IPS DF 6.9 (cell line): ENCODE results near the gene NYAP2.

Experiments
- DNase-seq: peaks from one replicate; pipeline ENCODE4 v3.0.0-alpha.2; 2013; ENCODE audit warnings: low read depth, low spot score
- H3K27ac ChIP-seq: one replicate; pipeline ENCODE4 v1.5.1; 2013; ENCODE audit warnings: low read length, control low read depth
- H3K27me3 ChIP-seq: 2 replicates; pipeline ENCODE4 v1.6.1; 2013; ENCODE audit warnings: mild to moderate bottlenecking, low read length; ENCODE audit not compliant: control insufficient read depth, insufficient read depth
- H3K36me3 ChIP-seq: 2 replicates; pipeline ENCODE4 v1.6.1; 2013; ENCODE audit warnings: low read length; ENCODE audit not compliant: control insufficient read depth, insufficient read depth
- H3K4me1 ChIP-seq: 2 replicates; pipeline ENCODE4 v1.6.1; 2013; ENCODE audit warnings: low read length; ENCODE audit not compliant: control insufficient read depth, insufficient read depth
- H3K4me3 ChIP-seq: 2 replicates; pipeline ENCODE4 v1.5.1; 2013; ENCODE audit warnings: mild to moderate bottlenecking, low read length
- H3K9me3 ChIP-seq: 2 replicates; pipeline ENCODE4 v1.6.1; 2013; ENCODE audit warnings: low read length, inconsistent platforms; ENCODE audit not compliant: control insufficient read depth, insufficient read depth
- WGBS: extraction: QIAGEN DNeasy Blood & Tissue Kit; methylation state at CpG from one replicate; pipeline ENCODE4 v1.1.7; 2013; ENCODE audit warnings: mixed read lengths, missing lambda C conversion rate; ENCODE audit not compliant: insufficient read length, insufficient coverage; 5-methylcytosine and 5-hydroxymethylcytosine counted together

NYAP2 gene

GRCh38 chr2:225471482-225471881 is 72.0 kb downstream of the NYAP2 start:
- no peak overlapping the region for H3K4me3 ChIP-seq
- 0 out of 2 replicates have a peak, but pooled peaks cover 1% of the 10 kb centered on the region for H3K4me1 ChIP-seq
- DNase-seq = no peak
- H3K9me3 ChIP-seq = no peaks in the 10 kb centered on the region
- H3K27ac ChIP-seq = no peak overlapping the region
- H3K36me3 ChIP-seq = no peaks in the 10 kb centered on the region
- WGBS = no CpG with 5 or more reads among the region's 2 CpGs
- no peaks in the 10 kb centered on the region for H3K27me3 ChIP-seq

- no CpG with 5 or more reads among the region's 2 CpGs for WGBS
- no peaks in the 10 kb centered on the region for H3K9me3 ChIP-seq
- H3K27me3 ChIP-seq = no peaks in the 10 kb centered on the region
- H3K4me3 ChIP-seq = no peak overlapping the region
- H3K27ac ChIP-seq = no peak overlapping the region
- no peaks in the 10 kb centered on the region for H3K4me1 ChIP-seq
- no peaks in the 10 kb centered on the region for H3K36me3 ChIP-seq
- DNase-seq = no peak
Measured at GRCh38 chr2:225472161-225472560, 72.7 kb downstream of the NYAP2 start.

- Histone ChIP-seq H3K9me3 (no peaks in the 10 kb centered on the region), H3K4me1 (no peaks in the 10 kb centered on the region), H3K27ac (no peak overlapping the region), H3K27me3 (no peaks in the 10 kb centered on the region), H3K4me3 (no peak overlapping the region), H3K36me3 (no peaks in the 10 kb centered on the region)
- no CpG with 5 or more reads among the region's 2 CpGs for WGBS
- no peak for DNase-seq
Measured at GRCh38 chr2:225479386-225479785, 79.9 kb downstream of the NYAP2 start.

- no CpG with 5 or more reads among the region's 3 CpGs for WGBS
- Histone ChIP-seq H3K36me3 (no peaks in the 10 kb centered on the region), H3K4me1 (no peaks in the 10 kb centered on the region), H3K27ac (no peak overlapping the region), H3K4me3 (no peak overlapping the region), H3K27me3 (no peaks in the 10 kb centered on the region), H3K9me3 (no peaks in the 10 kb centered on the region)
- DNase-seq = no peak
Measured at GRCh38 chr2:225484751-225485150, 85.2 kb downstream of the NYAP2 start.

GRCh38 chr2:225486236-225486635 is 86.7 kb downstream of the NYAP2 start:
- WGBS = no CpG with 5 or more reads among the region's 3 CpGs

GRCh38 chr2:225487878-225488416 is 88.4 kb downstream of the NYAP2 start:
- Histone ChIP-seq H3K9me3 (no peaks in the 10 kb centered on the region), H3K27me3 (no peaks in the 10 kb centered on the region), H3K36me3 (no peaks in the 10 kb centered on the region), H3K27ac (no peak overlapping the region), H3K4me3 (no peak overlapping the region), H3K4me1 (no peaks in the 10 kb centered on the region)
- no peak for DNase-seq
- no CpG with 5 or more reads among the region's 2 CpGs for WGBS

More at GRCh38 chr2:225486236-225486635, 86.7 kb downstream of the NYAP2 start:
- Histone ChIP-seq H3K36me3 (no peaks in the 10 kb centered on the region), H3K27me3 (no peaks in the 10 kb centered on the region), H3K27ac (no peak overlapping the region), H3K4me3 (no peak overlapping the region), H3K9me3 (no peaks in the 10 kb centered on the region), H3K4me1 (no peaks in the 10 kb centered on the region)
- no peak for DNase-seq

- H3K4me3 ChIP-seq = no peak overlapping the region
- H3K9me3 ChIP-seq = no peaks in the 10 kb centered on the region
- H3K4me1 ChIP-seq = no peaks in the 10 kb centered on the region
- DNase-seq = no peak
- no CpG with 5 or more reads among the region's 2 CpGs for WGBS
- H3K36me3 ChIP-seq = no peaks in the 10 kb centered on the region
- no peak overlapping the region for H3K27ac ChIP-seq
- H3K27me3 ChIP-seq = no peaks in the 10 kb centered on the region
Measured at GRCh38 chr2:225488743-225489142, 89.2 kb downstream of the NYAP2 start.

- Histone ChIP-seq H3K4me1 (no peaks in the 10 kb centered on the region), H3K27ac (no peak overlapping the region), H3K4me3 (no peak overlapping the region), H3K27me3 (no peaks in the 10 kb centered on the region), H3K36me3 (no peaks in the 10 kb centered on the region), H3K9me3 (no peaks in the 10 kb centered on the region)
- WGBS = no CpG with 5 or more reads among the region's 5 CpGs
- no peak for DNase-seq
Measured at GRCh38 chr2:225493420-225494099, 94.0 kb downstream of the NYAP2 start.

- Histone ChIP-seq H3K27me3 (no peaks in the 10 kb centered on the region), H3K9me3 (no peaks in the 10 kb centered on the region), H3K27ac (no peak overlapping the region), H3K4me3 (no peak overlapping the region), H3K36me3 (no peaks in the 10 kb centered on the region), H3K4me1 (no peaks in the 10 kb centered on the region)
- no peak for DNase-seq
Measured at GRCh38 chr2:225494100-225494459, 94.6 kb downstream of the NYAP2 start.

- H3K27ac ChIP-seq = no peak overlapping the region
- no peaks in the 10 kb centered on the region for H3K4me1 ChIP-seq
- no peak overlapping the region for H3K4me3 ChIP-seq
- H3K36me3 ChIP-seq = no peaks in the 10 kb centered on the region
- DNase-seq = no peak
- WGBS = no CpG with 5 or more reads among the region's 4 CpGs
- H3K9me3 ChIP-seq = no peaks in the 10 kb centered on the region
- H3K27me3 ChIP-seq = no peaks in the 10 kb centered on the region
Measured at GRCh38 chr2:225495706-225496105, 96.2 kb downstream of the NYAP2 start.

GRCh38 chr2:225496568-225496967 is 97.1 kb downstream of the NYAP2 start:
- Histone ChIP-seq H3K36me3 (no peaks in the 10 kb centered on the region), H3K27me3 (no peaks in the 10 kb centered on the region), H3K9me3 (no peaks in the 10 kb centered on the region), H3K4me1 (no peaks in the 10 kb centered on the region), H3K27ac (no peak overlapping the region), H3K4me3 (no peak overlapping the region)
- no peak for DNase-seq
- WGBS = 100% methylated on average over 1 of the region's 1 CpG
